GM23338 (cell line): ENCODE measurements around the gene QRFP. TPM values are rescaled to one million over a fixed set of nuclear protein-coding genes. Genes with fewer than 3 reads are reported as not detected.

Source experiments
- ATAC-seq: fragments of 200-7000 bp; cut with Tn5 transposase; 3 replicates; pipeline ENCODE4 v1.9.1; 2020
- DNase-seq: peaks from one replicate; pipeline ENCODE4 v3.0.0-alpha.2; 2015; ENCODE audit warnings: low spot score
- H2AFZ ChIP-seq: fragments of 200-600 bp; sonication (generic); 2 replicates; pipeline ENCODE4 v1.8.0; 2016; ENCODE audit warnings: antibody characterized with exemption, mild to moderate bottlenecking, moderate library complexity
- H3F3A ChIP-seq: fragments of 200-600 bp; sonication (generic); replicated peaks from 2 replicates; pipeline ENCODE4 v1.8.0; 2017; ENCODE audit warnings: antibody characterized with exemption, mixed run types, low read depth
- H3K27ac ChIP-seq: fragments of 200-600 bp; sonication (generic); 2 replicates; pipeline ENCODE4 v1.6.1; 2016; ENCODE audit warnings: low read depth
- H3K27me3 ChIP-seq: fragments of 200-600 bp; sonication (generic); 2 replicates; pipeline ENCODE4 v1.8.0; 2016; ENCODE audit warnings: mild to moderate bottlenecking, mixed run types, moderate library complexity; ENCODE audit not compliant: insufficient read depth
- H3K36me3 ChIP-seq: fragments of 200-600 bp; sonication (generic); 2 replicates; pipeline ENCODE4 v1.8.0; 2016; ENCODE audit warnings: mild to moderate bottlenecking; ENCODE audit not compliant: insufficient read depth
- H3K4me1 ChIP-seq: fragments of 200-600 bp; sonication (generic); 2 replicates; pipeline ENCODE4 v1.8.0; 2016; ENCODE audit warnings: mild to moderate bottlenecking, moderate library complexity; ENCODE audit not compliant: insufficient read depth
- H3K4me2 ChIP-seq: fragments of 200-600 bp; sonication (generic); 2 replicates; pipeline ENCODE4 v1.7.1; 2017; ENCODE audit warnings: mixed run types
- H3K4me3 ChIP-seq: fragments of 200-600 bp; sonication (generic); 2 replicates; pipeline ENCODE4 v1.6.1; 2016; ENCODE audit warnings: mixed run types
- H3K79me2 ChIP-seq: fragments of 200-600 bp; sonication (generic); replicated peaks from 2 replicates; pipeline ENCODE4 v1.8.0; 2017; ENCODE audit warnings: mild to moderate bottlenecking; ENCODE audit not compliant: insufficient read depth
- H3K9me2 ChIP-seq: fragments of 200-600 bp; sonication (generic); 2 replicates; pipeline ENCODE4 v1.8.0; 2017; ENCODE audit not compliant: insufficient read depth
- H4K20me1 ChIP-seq: fragments of 200-600 bp; sonication (generic); replicated peaks from 2 replicates; pipeline ENCODE4 v1.8.0; 2017; ENCODE audit warnings: mild to moderate bottlenecking; ENCODE audit not compliant: insufficient read depth
- H3K27ac Mint-ChIP-seq: 2 replicates; pipeline ENCODE4 v1.8.0; 2020; ENCODE audit warnings: inconsistent platforms, mild to moderate bottlenecking, moderate library complexity, mixed read lengths
- H3K27me3 Mint-ChIP-seq: 3 replicates; pipeline ENCODE4 v1.8.0; 2022; ENCODE audit warnings: low read depth, mild to moderate bottlenecking, moderate library complexity, mixed read lengths, inconsistent platforms; ENCODE audit not compliant: insufficient read depth, poor library complexity
- H3K36me3 Mint-ChIP-seq: 3 replicates; pipeline ENCODE4 v1.8.0; 2021; ENCODE audit warnings: low read depth, mild to moderate bottlenecking, inconsistent platforms, moderate library complexity, mixed read lengths
- H3K4me1 Mint-ChIP-seq: 3 replicates; pipeline ENCODE4 v1.8.0; 2020; ENCODE audit warnings: mild to moderate bottlenecking, inconsistent platforms, mixed read lengths
- H3K4me3 Mint-ChIP-seq: 3 replicates; pipeline ENCODE4 v1.8.0; 2021; ENCODE audit warnings: moderate library complexity, mild to moderate bottlenecking, inconsistent platforms, mixed read lengths
- H3K9me3 Mint-ChIP-seq: 3 replicates; pipeline ENCODE4 v1.8.0; 2020; ENCODE audit warnings: moderate library complexity, mild to moderate bottlenecking, inconsistent platforms, mixed read lengths
- CREB1 ChIP-seq: fragments of 250-450 bp; sonication (Bioruptor Pico); IDR thresholded peaks from 2 replicates; pipeline ENCODE4 v1.5.0; 2020; ENCODE audit warnings: low read depth, mild to moderate bottlenecking, moderate library complexity
- EZH2 ChIP-seq: fragments of 200-600 bp; sonication (generic); IDR thresholded peaks from one replicate; pipeline ENCODE4 v1.8.0; 2017; ENCODE audit warnings: antibody characterized with exemption, mild to moderate bottlenecking, low read depth; ENCODE audit not compliant: unreplicated experiment
- EZH2phosphoT487 ChIP-seq: fragments of 200-600 bp; sonication (generic); IDR thresholded peaks from one replicate; pipeline ENCODE4 v1.8.1; 2018; ENCODE audit warnings: antibody characterized with exemption; ENCODE audit not compliant: unreplicated experiment
- JUNB ChIP-seq: IDR thresholded peaks from one replicate; pipeline ENCODE4 v1.6.1; 2016; ENCODE audit warnings: antibody characterized with exemption; ENCODE audit not compliant: unreplicated experiment
- NANOG ChIP-seq: IDR thresholded peaks from 2 replicates; pipeline ENCODE4 v1.6.1; 2016; ENCODE audit warnings: antibody characterized with exemption, borderline replicate concordance
- POLR2AphosphoS5 ChIP-seq: IDR thresholded peaks from 2 replicates; pipeline ENCODE4 v1.6.1; 2016; ENCODE audit warnings: antibody characterized with exemption, low read depth
- STAT1 ChIP-seq: IDR thresholded peaks from one replicate; pipeline ENCODE4 v1.6.1; 2016; ENCODE audit warnings: antibody characterized with exemption; ENCODE audit not compliant: unreplicated experiment
- ZNF331 ChIP-seq: fragments of 250-450 bp; sonication (Bioruptor Pico); IDR thresholded peaks from 2 replicates; pipeline ENCODE4 v1.5.0; 2020; ENCODE audit warnings: low read depth, mild to moderate bottlenecking, moderate library complexity
- polyA plus RNA-seq: library from polyadenylated mRNA; unstranded; fragments of >200 nt; fragmentation: Nextera tagmentation; extraction: Ambion mirVana; gene quantifications from 2 replicates; pipeline ENCODE4 v1.2.1, GENCODE V29; 2016
- total RNA-seq: library from RNA; depleted of rRNA; stranded (reverse); fragments of >200 nt; shearing (Covaris generic); gene quantifications from 2 replicates; pipeline ENCODE4 v1.2.3, GENCODE V29; 2014
- TF ChIP-seq, protein P1 (sequence below), 2 experiments: fragments of 200-600 bp in 1 of 2; sonication (generic) in 1 of 2; conservative IDR thresholded peaks; 2 replicates each; pipeline versions ENCODE4 v1.5.1 to v1.6.1; 2016 to 2017; ENCODE audit warnings: antibody characterized with exemption in 2 of 2, low read depth in 2 of 2, mild to moderate bottlenecking in 2 of 2, moderate library complexity in 1 of 2
- TF ChIP-seq, protein P2 (sequence below): IDR thresholded peaks from one replicate; pipeline ENCODE4 v1.6.1; 2018; ENCODE audit warnings: antibody characterized with exemption; ENCODE audit not compliant: unreplicated experiment
- TF ChIP-seq, protein P3 (sequence below): IDR thresholded peaks from 2 replicates; pipeline ENCODE4 v1.6.1; 2016; ENCODE audit warnings: antibody characterized with exemption

The QRFP gene
- total and polyA plus RNA-seq, 2 experiments from 2014 or later = not detected

DNA sequence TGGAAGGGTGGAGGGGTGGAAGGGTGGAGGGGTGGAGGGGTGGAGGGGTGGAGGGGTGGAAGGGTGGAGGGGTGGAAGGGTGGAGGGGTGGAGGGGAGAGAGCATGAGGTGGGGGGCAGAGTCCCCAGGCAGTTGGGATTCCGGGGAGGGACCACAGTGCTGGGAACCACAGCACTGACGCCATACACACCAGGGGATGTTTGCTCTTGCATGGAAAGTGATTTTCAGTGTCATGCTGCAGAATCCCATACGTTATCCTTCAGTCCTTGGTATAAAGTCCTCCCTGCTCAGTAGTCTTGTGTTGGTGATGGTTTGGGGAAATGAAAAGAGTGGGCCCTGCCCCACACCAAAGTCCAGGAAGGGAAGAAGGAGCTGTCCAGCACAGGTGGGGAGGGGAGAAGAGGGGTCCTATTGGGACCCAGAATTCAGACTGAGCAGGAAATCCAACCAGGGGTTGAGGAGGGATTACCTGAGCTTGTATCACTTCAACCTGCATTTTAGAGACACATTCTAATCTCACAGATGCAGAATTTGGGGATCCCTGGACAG is 48.0 kb upstream of the QRFP start:
- no peak for ATAC-seq
- H3K27ac ChIP-seq = no peak overlapping the region
- H4K20me1 ChIP-seq = no peaks in the 10 kb centered on the region
- no peaks in the 10 kb centered on the region for H3K9me2 ChIP-seq
- H3K4me2 ChIP-seq = no peak overlapping the region
- peaks cover 20% of the 10 kb centered on the region for H3K27me3 ChIP-seq
- no peak for DNase-seq
- H3K79me2 ChIP-seq = no peaks in the 10 kb centered on the region
- no peaks in the 10 kb centered on the region for H3K36me3 ChIP-seq
- no peak for TF ChIP-seq JUNB
- TF ChIP-seq, protein P1, sequence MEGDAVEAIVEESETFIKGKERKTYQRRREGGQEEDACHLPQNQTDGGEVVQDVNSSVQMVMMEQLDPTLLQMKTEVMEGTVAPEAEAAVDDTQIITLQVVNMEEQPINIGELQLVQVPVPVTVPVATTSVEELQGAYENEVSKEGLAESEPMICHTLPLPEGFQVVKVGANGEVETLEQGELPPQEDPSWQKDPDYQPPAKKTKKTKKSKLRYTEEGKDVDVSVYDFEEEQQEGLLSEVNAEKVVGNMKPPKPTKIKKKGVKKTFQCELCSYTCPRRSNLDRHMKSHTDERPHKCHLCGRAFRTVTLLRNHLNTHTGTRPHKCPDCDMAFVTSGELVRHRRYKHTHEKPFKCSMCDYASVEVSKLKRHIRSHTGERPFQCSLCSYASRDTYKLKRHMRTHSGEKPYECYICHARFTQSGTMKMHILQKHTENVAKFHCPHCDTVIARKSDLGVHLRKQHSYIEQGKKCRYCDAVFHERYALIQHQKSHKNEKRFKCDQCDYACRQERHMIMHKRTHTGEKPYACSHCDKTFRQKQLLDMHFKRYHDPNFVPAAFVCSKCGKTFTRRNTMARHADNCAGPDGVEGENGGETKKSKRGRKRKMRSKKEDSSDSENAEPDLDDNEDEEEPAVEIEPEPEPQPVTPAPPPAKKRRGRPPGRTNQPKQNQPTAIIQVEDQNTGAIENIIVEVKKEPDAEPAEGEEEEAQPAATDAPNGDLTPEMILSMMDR (conservative IDR thresholded peaks at IDR 0.05; ENCODE audit: low read depth in 2 of 2) = no peak
- no peak for TF ChIP-seq ZNF331 (CRISPR knock-in tag)
- TF ChIP-seq POLR2AphosphoS5 = no peak
- TF ChIP-seq, protein P2, sequence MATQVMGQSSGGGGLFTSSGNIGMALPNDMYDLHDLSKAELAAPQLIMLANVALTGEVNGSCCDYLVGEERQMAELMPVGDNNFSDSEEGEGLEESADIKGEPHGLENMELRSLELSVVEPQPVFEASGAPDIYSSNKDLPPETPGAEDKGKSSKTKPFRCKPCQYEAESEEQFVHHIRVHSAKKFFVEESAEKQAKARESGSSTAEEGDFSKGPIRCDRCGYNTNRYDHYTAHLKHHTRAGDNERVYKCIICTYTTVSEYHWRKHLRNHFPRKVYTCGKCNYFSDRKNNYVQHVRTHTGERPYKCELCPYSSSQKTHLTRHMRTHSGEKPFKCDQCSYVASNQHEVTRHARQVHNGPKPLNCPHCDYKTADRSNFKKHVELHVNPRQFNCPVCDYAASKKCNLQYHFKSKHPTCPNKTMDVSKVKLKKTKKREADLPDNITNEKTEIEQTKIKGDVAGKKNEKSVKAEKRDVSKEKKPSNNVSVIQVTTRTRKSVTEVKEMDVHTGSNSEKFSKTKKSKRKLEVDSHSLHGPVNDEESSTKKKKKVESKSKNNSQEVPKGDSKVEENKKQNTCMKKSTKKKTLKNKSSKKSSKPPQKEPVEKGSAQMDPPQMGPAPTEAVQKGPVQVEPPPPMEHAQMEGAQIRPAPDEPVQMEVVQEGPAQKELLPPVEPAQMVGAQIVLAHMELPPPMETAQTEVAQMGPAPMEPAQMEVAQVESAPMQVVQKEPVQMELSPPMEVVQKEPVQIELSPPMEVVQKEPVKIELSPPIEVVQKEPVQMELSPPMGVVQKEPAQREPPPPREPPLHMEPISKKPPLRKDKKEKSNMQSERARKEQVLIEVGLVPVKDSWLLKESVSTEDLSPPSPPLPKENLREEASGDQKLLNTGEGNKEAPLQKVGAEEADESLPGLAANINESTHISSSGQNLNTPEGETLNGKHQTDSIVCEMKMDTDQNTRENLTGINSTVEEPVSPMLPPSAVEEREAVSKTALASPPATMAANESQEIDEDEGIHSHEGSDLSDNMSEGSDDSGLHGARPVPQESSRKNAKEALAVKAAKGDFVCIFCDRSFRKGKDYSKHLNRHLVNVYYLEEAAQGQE = peak; percentile 70
- TF ChIP-seq CREB1 = no peak
- TF ChIP-seq STAT1 = no peak
- TF ChIP-seq, protein P3, sequence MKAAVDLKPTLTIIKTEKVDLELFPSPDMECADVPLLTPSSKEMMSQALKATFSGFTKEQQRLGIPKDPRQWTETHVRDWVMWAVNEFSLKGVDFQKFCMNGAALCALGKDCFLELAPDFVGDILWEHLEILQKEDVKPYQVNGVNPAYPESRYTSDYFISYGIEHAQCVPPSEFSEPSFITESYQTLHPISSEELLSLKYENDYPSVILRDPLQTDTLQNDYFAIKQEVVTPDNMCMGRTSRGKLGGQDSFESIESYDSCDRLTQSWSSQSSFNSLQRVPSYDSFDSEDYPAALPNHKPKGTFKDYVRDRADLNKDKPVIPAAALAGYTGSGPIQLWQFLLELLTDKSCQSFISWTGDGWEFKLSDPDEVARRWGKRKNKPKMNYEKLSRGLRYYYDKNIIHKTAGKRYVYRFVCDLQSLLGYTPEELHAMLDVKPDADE = no peak
- peaks cover 12% of the 10 kb centered on the region; the same call in 1 of the 2 replicates for H3K4me1 ChIP-seq
- Mint-ChIP-seq H3K4me1 (peaks cover 13% of the 10 kb centered on the region), H3K36me3 (no peaks in the 10 kb centered on the region), H3K27ac (no peak overlapping the region), H3K27me3 (peaks cover 30% of the 10 kb centered on the region), H3K9me3 (peaks cover 10% of the 10 kb centered on the region; the same call in 2 of the 3 replicates), H3K4me3 (no peak overlapping the region)
- H3F3A ChIP-seq = peaks cover 7% of the 10 kb centered on the region
- no peak overlapping the region for H2AFZ ChIP-seq
- no peak overlapping the region for H3K4me3 ChIP-seq

DNA sequence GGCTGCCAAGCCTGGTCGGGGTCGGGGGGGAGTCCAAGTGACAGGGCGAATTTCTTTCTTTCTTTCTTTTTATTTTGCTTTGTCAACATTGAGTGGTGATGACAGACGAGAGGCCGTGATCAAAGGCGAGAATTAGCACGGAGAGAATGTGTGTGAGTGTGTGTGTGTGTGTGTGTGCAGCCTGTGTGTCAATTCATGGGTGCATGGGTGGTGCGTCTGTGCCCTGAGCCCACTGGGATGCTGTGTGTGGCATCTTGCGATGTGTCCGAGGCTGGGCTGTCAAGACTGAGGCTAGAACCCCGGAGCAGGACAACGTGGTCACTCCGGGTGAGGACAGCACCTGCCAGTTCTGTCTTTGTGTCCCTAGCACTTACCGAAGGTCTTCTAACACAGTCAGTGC is 47.2 kb upstream of the QRFP start:
- H3K9me3 Mint-ChIP-seq = peaks cover 3% of the 10 kb centered on the region; the same call in 2 of the 3 replicates
- Histone ChIP-seq H3K36me3 (no peaks in the 10 kb centered on the region), H3F3A (peaks cover 7% of the 10 kb centered on the region), H3K4me3 (no peak overlapping the region), H3K79me2 (no peaks in the 10 kb centered on the region), H2AFZ (no peak overlapping the region), H3K27ac (no peak overlapping the region), H3K4me2 (no peak overlapping the region), H3K4me1 (peaks cover 12% of the 10 kb centered on the region; the same call in 1 of the 2 replicates), H4K20me1 (no peaks in the 10 kb centered on the region), H3K9me2 (no peaks in the 10 kb centered on the region), H3K27me3 (peaks cover 29% of the 10 kb centered on the region)
- no peak overlapping the region; the same call in 1 of the 2 replicates for H3K27ac Mint-ChIP-seq
- H3K27me3 Mint-ChIP-seq = peaks cover 29% of the 10 kb centered on the region
- no peak overlapping the region for H3K4me3 Mint-ChIP-seq
- ATAC-seq = no peak
- no peaks in the 10 kb centered on the region for H3K36me3 Mint-ChIP-seq
- no peak for DNase-seq
- H3K4me1 Mint-ChIP-seq = peaks cover 13% of the 10 kb centered on the region
- TF ChIP-seq EZH2phosphoT487 (no peak), JUNB (no peak), NANOG (no peak), EZH2 (no peak), ZNF331 (CRISPR knock-in tag) (no peak)
- TF ChIP-seq, protein P1 (conservative IDR thresholded peaks at IDR 0.05; ENCODE audit: low read depth in 2 of 2) = no peak
